Measurements from ENCODE around the gene PLD1.

DNA sequence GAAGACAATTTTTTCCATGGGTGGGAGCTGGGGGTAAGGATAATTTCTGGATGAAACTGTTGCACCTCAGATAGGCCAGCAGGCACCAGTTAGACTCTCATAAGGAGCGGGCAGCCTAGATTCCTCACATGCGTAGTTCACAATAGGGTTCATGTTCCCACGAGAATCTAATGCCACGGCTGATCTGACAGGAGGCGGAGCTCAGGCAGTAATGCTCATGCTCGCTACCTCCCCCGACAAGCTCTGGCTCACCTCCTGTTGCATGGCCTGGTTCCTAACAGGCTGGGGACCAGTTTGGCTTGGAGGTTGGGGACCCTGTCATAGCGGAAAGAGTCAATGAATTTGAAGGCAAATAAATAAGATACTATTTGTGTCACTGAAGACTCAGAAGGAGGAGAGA is 105.5 kb downstream of the PLD1 start:
- TF ChIP-seq, protein P1, sequence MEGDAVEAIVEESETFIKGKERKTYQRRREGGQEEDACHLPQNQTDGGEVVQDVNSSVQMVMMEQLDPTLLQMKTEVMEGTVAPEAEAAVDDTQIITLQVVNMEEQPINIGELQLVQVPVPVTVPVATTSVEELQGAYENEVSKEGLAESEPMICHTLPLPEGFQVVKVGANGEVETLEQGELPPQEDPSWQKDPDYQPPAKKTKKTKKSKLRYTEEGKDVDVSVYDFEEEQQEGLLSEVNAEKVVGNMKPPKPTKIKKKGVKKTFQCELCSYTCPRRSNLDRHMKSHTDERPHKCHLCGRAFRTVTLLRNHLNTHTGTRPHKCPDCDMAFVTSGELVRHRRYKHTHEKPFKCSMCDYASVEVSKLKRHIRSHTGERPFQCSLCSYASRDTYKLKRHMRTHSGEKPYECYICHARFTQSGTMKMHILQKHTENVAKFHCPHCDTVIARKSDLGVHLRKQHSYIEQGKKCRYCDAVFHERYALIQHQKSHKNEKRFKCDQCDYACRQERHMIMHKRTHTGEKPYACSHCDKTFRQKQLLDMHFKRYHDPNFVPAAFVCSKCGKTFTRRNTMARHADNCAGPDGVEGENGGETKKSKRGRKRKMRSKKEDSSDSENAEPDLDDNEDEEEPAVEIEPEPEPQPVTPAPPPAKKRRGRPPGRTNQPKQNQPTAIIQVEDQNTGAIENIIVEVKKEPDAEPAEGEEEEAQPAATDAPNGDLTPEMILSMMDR (IDR thresholded peaks at IDR 0.05): no peak
- TF ChIP-seq POLR2A (IDR thresholded peaks at IDR 0.05) (no peak), EP300 (IDR thresholded peaks at IDR 0.05) (no peak)
